IMR-90 (cell line): Measurements from ENCODE around the gene ADAMTS16. TPM values are rescaled to one million over a fixed set of nuclear protein-coding genes. Genes with fewer than 3 reads are reported as not detected.

Source experiments
- ATAC-seq: fragments of 200-7000 bp; cut with Tn5 transposase; 2 replicates; pipeline ENCODE4 v1.9.1; 2020; ENCODE audit warnings: low read depth, mild to moderate bottlenecking, moderate library complexity
- BruUV-seq: library from RNA; stranded (reverse); fragments of 400-500 nt; replicated peaks from 2 replicates; lab custom pipeline; 2021; lab: Mats Ljungman, UMichigan
- CTCF ChIA-PET: fragments of 300-600 bp; formaldehyde crosslinking; extraction: SDS; loops from one replicate; lab custom pipeline; 2021; ENCODE audit warnings: antibody characterized with exemption; lab: Yijun Ruan, JAX
- POLR2A ChIA-PET: fragments of 300-600 bp; sonication (Branson Sonifier 250); formaldehyde crosslinking; loops from one replicate; lab custom pipeline; 2022; ENCODE audit warnings: antibody characterized with exemption; ENCODE audit not compliant: unreplicated experiment; lab: Charles Lee
- DNase-seq: peaks from one replicate; pipeline ENCODE4 v3.0.0; 2013
- H2AFZ ChIP-seq: replicated peaks from 2 replicates; pipeline ENCODE3; 2013; ENCODE audit warnings: low read length, mild to moderate bottlenecking; ENCODE audit not compliant: poor library complexity
- H2AK5ac ChIP-seq: 2 replicates; pipeline ENCODE4 v1.6.1; 2013; ENCODE audit warnings: low read depth, low read length, inconsistent platforms
- H2AK9ac ChIP-seq: replicated peaks from 2 replicates; pipeline ENCODE3; 2013; ENCODE audit warnings: mild to moderate bottlenecking, low read depth, low read length, moderate library complexity; ENCODE audit not compliant: poor library complexity
- H2BK120ac ChIP-seq: 2 replicates; pipeline ENCODE4 v1.6.1; 2013; ENCODE audit warnings: low read depth, low read length, inconsistent platforms
- H2BK15ac ChIP-seq: 3 replicates; pipeline ENCODE4 v1.6.1; 2013; ENCODE audit warnings: low read depth, low read length, inconsistent platforms
- H2BK20ac ChIP-seq: 2 replicates; pipeline ENCODE4 v1.6.1; 2013; ENCODE audit warnings: low read depth, mild to moderate bottlenecking, inconsistent platforms, low read length, moderate library complexity
- H2BK5ac ChIP-seq: 2 replicates; pipeline ENCODE4 v1.6.1; 2013; ENCODE audit warnings: mild to moderate bottlenecking, low read depth, low read length, inconsistent platforms; ENCODE audit not compliant: poor library complexity, severe bottlenecking
- H3K14ac ChIP-seq: replicated peaks from 2 replicates; pipeline ENCODE4 v1.6.1; 2013; ENCODE audit warnings: low read depth, low read length, inconsistent platforms
- H3K18ac ChIP-seq: 2 replicates; pipeline ENCODE4 v1.6.1; 2013; ENCODE audit warnings: low read depth, low read length, control low read depth
- H3K23ac ChIP-seq: 2 replicates; pipeline ENCODE4 v1.6.1; 2013; ENCODE audit warnings: low read depth, low read length, inconsistent platforms
- H3K27ac ChIP-seq: 2 replicates; pipeline ENCODE4 v1.5.1; 2013; ENCODE audit warnings: mild to moderate bottlenecking, control low read depth, low read length; ENCODE audit not compliant: insufficient read depth
- H3K27me3 ChIP-seq: 2 replicates; pipeline ENCODE4 v1.6.1; 2013; ENCODE audit warnings: low read length; ENCODE audit not compliant: control insufficient read depth, insufficient read depth
- H3K36me3 ChIP-seq: 2 replicates; pipeline ENCODE4 v1.6.1; 2013; ENCODE audit warnings: low read length, mixed read lengths; ENCODE audit not compliant: control insufficient read depth, insufficient read depth
- H3K4ac ChIP-seq: 2 replicates; pipeline ENCODE4 v1.6.1; 2013; ENCODE audit warnings: low read depth, low read length, inconsistent platforms
- H3K4me1 ChIP-seq: 2 replicates; pipeline ENCODE4 v1.6.1; 2013; ENCODE audit warnings: low read length, mixed read lengths; ENCODE audit not compliant: control insufficient read depth, insufficient read depth
- H3K4me2 ChIP-seq: 2 replicates; pipeline ENCODE4 v1.6.1; 2013; ENCODE audit warnings: low read depth, mild to moderate bottlenecking, control low read depth, low read length, moderate library complexity
- H3K4me3 ChIP-seq: 2 replicates; pipeline ENCODE4 v1.5.1; 2013; ENCODE audit warnings: low read depth, mild to moderate bottlenecking, control low read depth, low read length, moderate library complexity; ENCODE audit not compliant: insufficient read depth
- H3K56ac ChIP-seq: 2 replicates; pipeline ENCODE4 v1.6.1; 2013; ENCODE audit warnings: low read length, inconsistent platforms; ENCODE audit not compliant: insufficient read depth; ENCODE audit errors: extremely low read depth
- H3K79me1 ChIP-seq, 2 experiments: 2 replicates each; pipeline ENCODE4 v1.6.1; 2013; ENCODE audit warnings: low read length in 2 of 2, inconsistent platforms in 1 of 2, low read depth in 1 of 2
- H3K9ac ChIP-seq: 2 replicates; pipeline ENCODE4 v1.6.1; 2013; ENCODE audit warnings: low read depth, low read length, control low read depth
- H3K9me1 ChIP-seq: 2 replicates; pipeline ENCODE4 v1.6.1; 2013; ENCODE audit warnings: low read length, inconsistent platforms; ENCODE audit not compliant: insufficient read depth
- H3K9me3 ChIP-seq: 2 replicates; pipeline ENCODE4 v1.6.1; 2013; ENCODE audit warnings: low read length; ENCODE audit not compliant: control insufficient read depth, insufficient read depth
- H4K20me1 ChIP-seq: 2 replicates; pipeline ENCODE4 v1.6.1; 2013; ENCODE audit warnings: low read length, inconsistent platforms; ENCODE audit not compliant: insufficient read depth
- H4K5ac ChIP-seq: 2 replicates; pipeline ENCODE4 v1.6.1; 2013; ENCODE audit warnings: mild to moderate bottlenecking, low read depth, low read length, control low read depth
- H4K8ac ChIP-seq, 2 experiments: 2 replicates each; pipeline ENCODE4 v1.6.1; 2013; ENCODE audit warnings: low read depth in 2 of 2, low read length in 2 of 2, control low read depth in 1 of 2, inconsistent platforms in 1 of 2
- H4K91ac ChIP-seq: 2 replicates; pipeline ENCODE4 v1.6.1; 2013; ENCODE audit warnings: low read depth, low read length, inconsistent platforms; ENCODE audit not compliant: insufficient read depth
- CEBPB ChIP-seq: IDR thresholded peaks from 2 replicates; pipeline ENCODE4 v1.6.1; 2012; ENCODE audit warnings: low read depth, low read length, improper control_type of control experiment
- ELK1 ChIP-seq: fragments of 150-350 bp; IDR thresholded peaks from 2 replicates; pipeline ENCODE4 v1.6.1; 2016; ENCODE audit warnings: low read depth, mild to moderate bottlenecking, low read length, moderate library complexity, borderline replicate concordance
- FOS ChIP-seq: fragments of 150-350 bp; IDR thresholded peaks from 2 replicates; pipeline ENCODE4 v1.6.1; 2016; ENCODE audit warnings: low read depth, low read length
- MXI1 ChIP-seq: IDR thresholded peaks from 2 replicates; pipeline ENCODE4 v1.6.1; 2012; ENCODE audit warnings: low read depth, mild to moderate bottlenecking, low read length, moderate library complexity, borderline replicate concordance
- RAD21 ChIP-seq: IDR thresholded peaks from 2 replicates; pipeline ENCODE4 v1.6.1; 2012; ENCODE audit warnings: low read length, improper control_type of control experiment
- RCOR1 ChIP-seq: IDR thresholded peaks from 2 replicates; pipeline ENCODE4 v1.6.1; 2012; ENCODE audit warnings: mild to moderate bottlenecking, low read length, improper control_type of control experiment; ENCODE audit not compliant: insufficient replicate concordance
- USF2 ChIP-seq: fragments of 150-350 bp; IDR thresholded peaks from 2 replicates; pipeline ENCODE4 v1.6.1; 2017; ENCODE audit warnings: mild to moderate bottlenecking, antibody characterized with exemption, low read length, low read depth
- WGBS, 2 experiments: methylation state at CpG; one replicate each; pipeline versions ENCODE4 v1.1.5 to v1.1.7; 2013; ENCODE audit warnings: missing lambda C conversion rate in 2 of 2; ENCODE audit not compliant: insufficient read length in 1 of 2; ENCODE audit errors: extremely low coverage in 2 of 2; 5-methylcytosine and 5-hydroxymethylcytosine counted together
- dilution Hi-C: fragments of 300-500 bp; cut with HindIII; formaldehyde crosslinking; loops from one replicate; pipeline ENCODE4 v1.14.3; 2018; ENCODE audit warnings: low sequenced_read_pairs; ENCODE audit not compliant: unreplicated experiment
- in situ Hi-C: fragments of 300-500 bp; cut with MboI; formaldehyde crosslinking; loops from 3 replicates; pipeline ENCODE4 v1.14.3; 2019; ENCODE audit warnings: low sequenced_read_pairs, inconsistent platforms, mixed read lengths
- intact Hi-C: fragments of 100-400 bp; cut with micrococcal nuclease; formaldehyde crosslinking; loops from 2 replicates; pipeline ENCODE4 v1.10.0; 2022
- polyA plus RNA-seq, 3 experiments: library from polyadenylated mRNA; depleted of rRNA; stranded (reverse); fragments of >200 nt; gene quantifications; 2 replicates each; pipeline ENCODE4 v1.2.3, GENCODE V29; 2012; ENCODE audit warnings: low replicate concordance in 1 of 3
- total RNA-seq: library from RNA; depleted of rRNA; stranded (reverse); fragments of >200 nt; gene quantifications from 2 replicates; pipeline ENCODE4 v1.2.3, GENCODE V29; 2012

The ADAMTS16 gene
- total and polyA plus RNA-seq, 2 of the 4 experiments (the other 2 are of a cell fraction), result 0.09 to 0.18 TPM

GRCh38 chr5:5128766-5129165 lies 11.4 kb upstream of the ADAMTS16 start:
- CTCF ChIA-PET, result no interaction called here

More at GRCh38 chr5:5128766-5129165, 11.4 kb upstream of the ADAMTS16 start:
- in situ Hi-C loops, result no loop called here
- Histone ChIP-seq H4K5ac (no peak overlapping the region), H3K9ac (no peak overlapping the region), H2AK9ac (no peak overlapping the region), H3K36me3 (no peaks in the 10 kb centered on the region), H2BK20ac (no peak overlapping the region), H3K56ac (no peak overlapping the region), H3K27ac (no peak overlapping the region), H3K4me2 (no peak overlapping the region), H3K4me3 (no peak overlapping the region), H4K8ac (no peak overlapping the region), H2AK5ac (no peak overlapping the region), H4K20me1 (no peaks in the 10 kb centered on the region), H3K23ac (no peak overlapping the region), H4K91ac (no peak overlapping the region), H2AFZ (no peak overlapping the region), H3K79me1 (no peaks in the 10 kb centered on the region), H2BK5ac (no peak overlapping the region), H3K4ac (no peak overlapping the region), H3K18ac (no peak overlapping the region), H3K27me3 (no peaks in the 10 kb centered on the region), H3K4me1 (no peaks in the 10 kb centered on the region), H3K9me3 (peaks cover 8% of the 10 kb centered on the region), H3K14ac (no peak overlapping the region), H2BK120ac (no peak overlapping the region), H3K9me1 (no peaks in the 10 kb centered on the region), H2BK15ac (no peak overlapping the region)
- dilution Hi-C loops, result no loop called here
- POLR2A ChIA-PET, result no interaction called here
- no peak for TF ChIP-seq CEBPB
- no peak for TF ChIP-seq FOS
- no peak for TF ChIP-seq ELK1
- TF ChIP-seq RAD21, result no peak
- TF ChIP-seq RCOR1, result no peak
- TF ChIP-seq MXI1, result no peak
- no peak for TF ChIP-seq USF2
- BruUV-seq, result no TSS peak
- WGBS, 2 experiments, result no CpG with 5 or more reads among the region's 8 CpGs
- intact Hi-C loops, result no loop called here
- DNase-seq (no peak), ATAC-seq (no peak)
